Ishikawa (cell line): ENCODE results near the gene OTUD3.

ENCODE experiments used
- CEBPB ChIP-seq: IDR thresholded peaks from 2 replicates; pipeline ENCODE4 v1.6.1; 2012
- CREB1 ChIP-seq: IDR thresholded peaks from 2 replicates; pipeline ENCODE4 v1.6.1; 2012; ENCODE audit warnings: low read depth
- EGR1 ChIP-seq: IDR thresholded peaks from 2 replicates; pipeline ENCODE4 v1.6.1; 2012
- EP300 ChIP-seq: IDR thresholded peaks from 2 replicates; pipeline ENCODE4 v1.6.1; 2012; ENCODE audit warnings: borderline replicate concordance
- FOXM1 ChIP-seq: IDR thresholded peaks from 2 replicates; pipeline ENCODE4 v1.6.1; 2012; ENCODE audit warnings: low read depth, borderline replicate concordance
- NFIC ChIP-seq: IDR thresholded peaks from 2 replicates; pipeline ENCODE4 v1.6.1; 2012
- RAD21 ChIP-seq: IDR thresholded peaks from 2 replicates; pipeline ENCODE4 v1.6.1; 2012; ENCODE audit warnings: low read depth
- TAF1 ChIP-seq: IDR thresholded peaks from 2 replicates; pipeline ENCODE4 v1.6.1; 2012; ENCODE audit warnings: low read depth, mild to moderate bottlenecking
- TCF12 ChIP-seq: IDR thresholded peaks from 2 replicates; pipeline ENCODE4 v1.6.1; 2012; ENCODE audit warnings: low read depth
- TEAD4 ChIP-seq: IDR thresholded peaks from 2 replicates; pipeline ENCODE4 v1.6.1; 2012
- YY1 ChIP-seq: IDR thresholded peaks from 2 replicates; pipeline ENCODE4 v1.6.1; 2012; ENCODE audit warnings: low read depth
- ZBTB7A ChIP-seq: IDR thresholded peaks from 2 replicates; pipeline ENCODE4 v1.6.1; 2012; ENCODE audit warnings: low read depth
- TF ChIP-seq, protein P1 (sequence below): IDR thresholded peaks from 2 replicates; pipeline ENCODE4 v1.6.1; 2012; ENCODE audit warnings: low read depth, mild to moderate bottlenecking
- TF ChIP-seq, protein P2 (sequence below): IDR thresholded peaks from 2 replicates; pipeline ENCODE4 v1.6.1; 2012
- TF ChIP-seq, protein P3 (sequence below): IDR thresholded peaks from 2 replicates; pipeline ENCODE4 v1.6.1; 2012

The OTUD3 gene

DNA sequence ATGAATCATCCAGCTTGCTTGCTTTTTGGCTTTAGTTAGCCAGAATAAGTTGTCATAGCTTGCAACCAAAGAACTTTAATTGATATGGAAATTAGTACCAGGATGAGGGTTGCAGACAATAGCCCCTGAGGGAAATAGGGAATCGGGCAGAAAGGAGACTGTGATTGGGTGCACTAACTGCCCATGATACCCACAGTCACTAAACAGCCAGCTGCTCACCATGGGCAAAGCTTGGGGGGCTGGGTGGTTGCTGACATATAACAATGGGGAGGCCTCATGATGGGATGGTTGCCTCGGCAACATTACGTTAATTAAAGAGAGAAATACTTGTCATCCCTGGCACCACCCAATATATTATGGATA is 59.0 kb downstream of the OTUD3 start:
- TF ChIP-seq, protein P1, sequence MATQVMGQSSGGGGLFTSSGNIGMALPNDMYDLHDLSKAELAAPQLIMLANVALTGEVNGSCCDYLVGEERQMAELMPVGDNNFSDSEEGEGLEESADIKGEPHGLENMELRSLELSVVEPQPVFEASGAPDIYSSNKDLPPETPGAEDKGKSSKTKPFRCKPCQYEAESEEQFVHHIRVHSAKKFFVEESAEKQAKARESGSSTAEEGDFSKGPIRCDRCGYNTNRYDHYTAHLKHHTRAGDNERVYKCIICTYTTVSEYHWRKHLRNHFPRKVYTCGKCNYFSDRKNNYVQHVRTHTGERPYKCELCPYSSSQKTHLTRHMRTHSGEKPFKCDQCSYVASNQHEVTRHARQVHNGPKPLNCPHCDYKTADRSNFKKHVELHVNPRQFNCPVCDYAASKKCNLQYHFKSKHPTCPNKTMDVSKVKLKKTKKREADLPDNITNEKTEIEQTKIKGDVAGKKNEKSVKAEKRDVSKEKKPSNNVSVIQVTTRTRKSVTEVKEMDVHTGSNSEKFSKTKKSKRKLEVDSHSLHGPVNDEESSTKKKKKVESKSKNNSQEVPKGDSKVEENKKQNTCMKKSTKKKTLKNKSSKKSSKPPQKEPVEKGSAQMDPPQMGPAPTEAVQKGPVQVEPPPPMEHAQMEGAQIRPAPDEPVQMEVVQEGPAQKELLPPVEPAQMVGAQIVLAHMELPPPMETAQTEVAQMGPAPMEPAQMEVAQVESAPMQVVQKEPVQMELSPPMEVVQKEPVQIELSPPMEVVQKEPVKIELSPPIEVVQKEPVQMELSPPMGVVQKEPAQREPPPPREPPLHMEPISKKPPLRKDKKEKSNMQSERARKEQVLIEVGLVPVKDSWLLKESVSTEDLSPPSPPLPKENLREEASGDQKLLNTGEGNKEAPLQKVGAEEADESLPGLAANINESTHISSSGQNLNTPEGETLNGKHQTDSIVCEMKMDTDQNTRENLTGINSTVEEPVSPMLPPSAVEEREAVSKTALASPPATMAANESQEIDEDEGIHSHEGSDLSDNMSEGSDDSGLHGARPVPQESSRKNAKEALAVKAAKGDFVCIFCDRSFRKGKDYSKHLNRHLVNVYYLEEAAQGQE = no peak
- TF ChIP-seq YY1 = no peak
- TF ChIP-seq CREB1 = no peak
- TF ChIP-seq FOXM1 = no peak

DNA sequence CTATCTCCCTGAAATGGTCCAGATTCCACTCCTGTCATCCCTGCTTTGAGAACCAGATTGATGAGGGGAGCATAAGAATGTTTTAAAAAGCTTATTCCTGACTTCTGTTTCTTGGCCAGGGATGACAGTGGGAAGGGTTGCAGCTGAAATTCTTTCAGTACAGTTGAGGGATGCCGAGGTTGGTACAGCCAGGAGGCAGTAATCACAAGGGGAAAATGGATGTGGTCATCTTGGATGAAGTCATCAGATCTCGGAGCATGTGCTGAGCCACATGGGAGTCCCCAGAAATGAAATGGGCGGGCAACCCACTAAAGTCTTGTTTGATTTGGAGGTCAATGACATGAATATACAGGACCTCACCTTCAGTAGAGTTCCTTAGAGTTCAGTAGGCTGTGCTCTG is 59.9 kb downstream of the OTUD3 start:
- TF ChIP-seq, protein P2, sequence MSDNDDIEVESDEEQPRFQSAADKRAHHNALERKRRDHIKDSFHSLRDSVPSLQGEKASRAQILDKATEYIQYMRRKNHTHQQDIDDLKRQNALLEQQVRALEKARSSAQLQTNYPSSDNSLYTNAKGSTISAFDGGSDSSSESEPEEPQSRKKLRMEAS = no peak
- TF ChIP-seq, protein P3, sequence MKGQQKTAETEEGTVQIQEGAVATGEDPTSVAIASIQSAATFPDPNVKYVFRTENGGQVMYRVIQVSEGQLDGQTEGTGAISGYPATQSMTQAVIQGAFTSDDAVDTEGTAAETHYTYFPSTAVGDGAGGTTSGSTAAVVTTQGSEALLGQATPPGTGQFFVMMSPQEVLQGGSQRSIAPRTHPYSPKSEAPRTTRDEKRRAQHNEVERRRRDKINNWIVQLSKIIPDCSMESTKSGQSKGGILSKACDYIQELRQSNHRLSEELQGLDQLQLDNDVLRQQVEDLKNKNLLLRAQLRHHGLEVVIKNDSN = no peak
- TF ChIP-seq, protein P1 = no peak
- TF ChIP-seq EGR1 (no peak), NFIC (no peak), YY1 (no peak)

DNA sequence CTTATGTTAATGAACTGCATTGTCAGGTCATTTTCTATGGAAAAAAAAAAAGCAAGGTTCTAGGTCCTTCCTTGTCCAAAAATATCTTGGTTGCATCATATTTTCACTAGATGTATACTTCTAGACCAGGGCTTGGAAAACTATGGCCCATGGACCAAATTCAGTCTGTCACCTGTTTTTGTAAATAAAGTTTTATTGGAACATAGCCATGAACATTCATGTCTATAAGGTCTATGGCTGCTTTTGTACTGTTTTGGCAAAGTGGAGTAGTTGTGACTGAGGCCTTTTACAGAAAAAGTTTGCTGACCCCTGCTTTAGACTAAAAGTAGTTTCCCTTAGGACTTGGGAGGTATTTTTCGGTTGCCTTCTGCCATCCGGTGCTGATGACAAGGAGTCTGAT is 60.5 kb downstream of the OTUD3 start:
- TF ChIP-seq, protein P3 = no peak
- TF ChIP-seq TAF1 (no peak), EP300 (no peak), TCF12 (no peak), NFIC (no peak), YY1 (no peak), TEAD4 (no peak), CEBPB (no peak), FOXM1 (no peak), EGR1 (no peak), CREB1 (no peak), ZBTB7A (no peak)

DNA sequence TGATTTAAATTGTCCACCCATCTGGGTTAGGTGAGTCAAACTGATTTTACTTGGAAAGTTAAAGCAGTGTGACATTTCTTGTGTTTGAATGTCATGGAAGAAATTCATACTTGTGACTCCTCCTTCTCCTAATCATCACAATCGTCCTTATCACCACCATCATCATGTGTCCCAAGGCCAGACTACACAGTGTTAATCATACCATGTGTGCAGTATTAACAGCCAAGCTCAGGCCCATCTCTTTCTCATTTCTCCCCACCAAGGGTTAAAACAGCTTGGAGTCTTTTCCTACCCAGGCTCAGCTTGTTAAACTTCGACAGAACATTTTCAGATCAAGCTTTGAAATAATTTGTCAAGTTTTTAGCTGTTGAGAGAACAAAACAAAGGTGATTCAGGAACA is 63.7 kb downstream of the OTUD3 start:
- TF ChIP-seq YY1 = no peak
- TF ChIP-seq, protein P3 = no peak

DNA sequence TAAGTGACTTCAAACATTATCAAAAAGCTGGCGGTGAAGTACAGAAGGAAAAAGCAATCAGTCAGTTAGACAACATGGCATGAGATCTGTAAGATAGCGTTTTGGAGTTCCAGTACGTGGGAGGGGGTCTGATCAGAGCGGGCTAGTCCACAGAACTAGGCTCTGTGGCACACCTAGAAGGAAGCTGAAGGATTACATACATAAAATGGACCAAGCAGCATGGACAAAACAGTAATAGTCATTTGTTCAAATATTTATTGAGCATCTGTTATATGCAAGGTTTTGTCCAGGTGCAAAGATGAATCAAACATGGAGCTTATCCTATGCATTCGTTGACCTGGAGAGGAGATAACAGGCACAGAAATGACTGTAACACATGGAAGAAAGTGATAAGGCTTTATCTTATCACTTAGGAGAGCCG is 64.1 kb downstream of the OTUD3 start:
- TF ChIP-seq FOXM1 (no peak), CREB1 (no peak), NFIC (no peak), YY1 (no peak), CEBPB (no peak), RAD21 (no peak), EGR1 (no peak), TEAD4 (no peak)
- TF ChIP-seq, protein P2 = no peak
- TF ChIP-seq, protein P3 = no peak
- TF ChIP-seq, protein P1 = no peak
